HG02973 (cell line): ENCODE data around the gene IP6K3.

ENCODE experiments used
- ATAC-seq: cut with Tn5 transposase; IDR thresholded peaks from one replicate; pipeline ENCODE4 v1.9.1; 2021; ENCODE audit warnings: moderate library complexity; ENCODE audit not compliant: unreplicated experiment

The IP6K3 gene

GRCh38 chr6:33691456-33692077 is 55.1 kb downstream of the IP6K3 start:
- no peak for ATAC-seq

- no peak for ATAC-seq
Measured at GRCh38 chr6:33690766-33691165, 55.9 kb downstream of the IP6K3 start.

- ATAC-seq: no peak
Measured at GRCh38 chr6:33689879-33690278, 56.8 kb downstream of the IP6K3 start.

GRCh38 chr6:33689148-33689494 is 57.6 kb downstream of the IP6K3 start:
- ATAC-seq: no peak

GRCh38 chr6:33688451-33689147 is 58.1 kb downstream of the IP6K3 start:
- no peak for ATAC-seq

GRCh38 chr6:33688006-33688405 is 58.7 kb downstream of the IP6K3 start:
- ATAC-seq: no peak

GRCh38 chr6:33686981-33687975 is 59.4 kb downstream of the IP6K3 start:
- no peak for ATAC-seq

- ATAC-seq: no peak
Measured at GRCh38 chr6:33686225-33686924, 60.3 kb downstream of the IP6K3 start.

- ATAC-seq: no peak
Measured at GRCh38 chr6:33685411-33686224, 61.1 kb downstream of the IP6K3 start.

- ATAC-seq: no peak
Measured at GRCh38 chr6:33684983-33685382, 61.7 kb downstream of the IP6K3 start.

- ATAC-seq: no peak
Measured at GRCh38 chr6:33684428-33684896, 62.2 kb downstream of the IP6K3 start.

- no peak for ATAC-seq
Measured at GRCh38 chr6:33683576-33684427, 62.9 kb downstream of the IP6K3 start.

- no peak for ATAC-seq
Measured at GRCh38 chr6:33683051-33683571, 63.6 kb downstream of the IP6K3 start.

GRCh38 chr6:33682341-33682740 is 64.4 kb downstream of the IP6K3 start:
- no peak for ATAC-seq

- no peak for ATAC-seq
Measured at GRCh38 chr6:33679761-33680160, 66.9 kb downstream of the IP6K3 start.

GRCh38 chr6:33678932-33679490 is 67.7 kb downstream of the IP6K3 start:
- ATAC-seq: no peak

- ATAC-seq: no peak
Measured at GRCh38 chr6:33678233-33678931, 68.3 kb downstream of the IP6K3 start.

GRCh38 chr6:33677689-33678088 is 69.0 kb downstream of the IP6K3 start:
- ATAC-seq: no peak
